HAP-1 (cell line): ENCODE results near the gene CASQ2.
"Not testable (repeated sequence)": the region's sequence is repeated elsewhere in the genome, so short reads cannot be mapped to it uniquely, and the experiment has no call there.

Experiments
- DNase-seq, 2 experiments: peaks; one replicate each; pipeline ENCODE4 v3.0.0-alpha.2; 2016 to 2020; ENCODE audit warnings: low spot score in 2 of 2
- H3K27me3 ChIP-seq: fragments of 250-450 bp; sonication (Bioruptor Pico); 2 replicates; pipeline ENCODE4 v1.5.1; 2020; ENCODE audit warnings: low read depth, mild to moderate bottlenecking, moderate library complexity
- H3K36me3 ChIP-seq: fragments of 250-450 bp; sonication (Bioruptor Pico); replicated peaks from 2 replicates; pipeline ENCODE4 v1.5.1; 2020; ENCODE audit warnings: mild to moderate bottlenecking
- H3K4me1 ChIP-seq: fragments of 250-450 bp; sonication (Bioruptor Pico); 2 replicates; pipeline ENCODE4 v1.5.1; 2020; ENCODE audit warnings: mild to moderate bottlenecking
- H3K4me3 ChIP-seq: fragments of 250-450 bp; sonication (Bioruptor Pico); 2 replicates; pipeline ENCODE4 v1.5.1; 2020; ENCODE audit warnings: mild to moderate bottlenecking, moderate library complexity
- H3K9me3 ChIP-seq: fragments of 250-450 bp; sonication (Bioruptor Pico); 2 replicates; pipeline ENCODE4 v1.5.1; 2020; ENCODE audit warnings: mild to moderate bottlenecking, moderate library complexity
- in situ Hi-C: fragments of 300-500 bp; cut with MboI; formaldehyde crosslinking; loops from 3 replicates; pipeline ENCODE4 v1.14.3; 2020; ENCODE audit warnings: low sequenced_read_pairs, inconsistent platforms, mixed read lengths

CASQ2 gene

DNA sequence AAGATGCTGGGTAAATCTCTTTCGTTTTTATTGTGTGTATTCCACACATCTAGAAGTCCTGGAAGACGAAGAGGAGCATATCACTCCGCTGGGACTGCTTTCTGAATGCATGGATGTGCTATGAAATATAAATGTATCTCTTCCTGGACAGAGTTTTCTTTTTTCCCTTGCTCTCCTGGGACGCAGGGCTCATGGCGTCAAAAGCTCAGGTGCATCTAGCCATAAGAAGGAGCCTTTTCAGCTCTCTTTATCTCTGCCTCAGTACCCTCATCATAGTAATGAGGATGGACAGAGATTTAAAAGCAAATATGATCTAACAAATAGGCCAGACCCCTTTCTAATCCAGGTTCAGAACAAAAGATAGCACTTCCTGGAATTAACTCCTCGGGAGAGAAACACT lies 27.5 kb upstream of the CASQ2 start:
- Histone ChIP-seq H3K4me1 (peaks cover 16% of the 10 kb centered on the region), H3K9me3 (no peaks in the 10 kb centered on the region)

DNA sequence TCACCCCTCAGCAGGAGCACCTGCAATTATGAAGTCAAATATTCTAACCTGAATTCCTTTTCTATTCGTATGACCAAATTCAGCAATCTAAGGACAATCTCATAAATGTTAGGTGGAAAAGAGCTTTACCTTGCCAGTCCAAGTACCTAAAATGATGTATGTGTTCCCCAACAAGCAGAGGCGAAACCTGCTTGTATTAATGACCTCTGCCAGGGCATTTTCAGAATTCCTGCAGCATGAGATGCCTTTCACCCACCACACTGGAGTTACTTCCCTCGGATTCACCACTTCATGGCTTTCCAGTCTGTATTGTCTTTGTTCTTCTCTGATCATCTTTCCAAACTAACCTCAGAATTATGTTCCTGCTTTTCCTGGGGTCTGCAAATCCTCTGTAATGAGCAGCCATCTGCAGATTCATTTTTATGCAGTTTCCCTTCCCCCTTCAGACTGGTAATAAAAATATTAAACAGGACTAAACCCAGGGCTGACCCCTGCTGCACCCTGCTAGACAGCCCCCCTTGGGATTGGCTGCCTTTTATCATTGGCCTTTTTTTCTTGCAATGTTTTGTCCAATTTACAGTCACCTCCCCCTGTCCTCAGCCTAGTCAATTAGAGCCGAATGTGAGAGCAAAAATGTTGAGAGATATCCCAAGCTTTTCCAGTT lies 26.6 kb upstream of the CASQ2 start:
- Histone ChIP-seq H3K9me3 (no peaks in the 10 kb centered on the region), H3K36me3 (no peaks in the 10 kb centered on the region), H3K4me3 (no peak overlapping the region), H3K27me3 (no peaks in the 10 kb centered on the region), H3K4me1 (peaks cover 16% of the 10 kb centered on the region)
- in situ Hi-C loops = no loop called here
- DNase-seq = no peak

More for the DNA sequence above, 27.5 kb upstream of the CASQ2 start:
- Histone ChIP-seq H3K4me3 (no peak overlapping the region), H3K27me3 (no peaks in the 10 kb centered on the region), H3K36me3 (no peaks in the 10 kb centered on the region)
- DNase-seq = no peak
- in situ Hi-C loops = no loop called here

DNA sequence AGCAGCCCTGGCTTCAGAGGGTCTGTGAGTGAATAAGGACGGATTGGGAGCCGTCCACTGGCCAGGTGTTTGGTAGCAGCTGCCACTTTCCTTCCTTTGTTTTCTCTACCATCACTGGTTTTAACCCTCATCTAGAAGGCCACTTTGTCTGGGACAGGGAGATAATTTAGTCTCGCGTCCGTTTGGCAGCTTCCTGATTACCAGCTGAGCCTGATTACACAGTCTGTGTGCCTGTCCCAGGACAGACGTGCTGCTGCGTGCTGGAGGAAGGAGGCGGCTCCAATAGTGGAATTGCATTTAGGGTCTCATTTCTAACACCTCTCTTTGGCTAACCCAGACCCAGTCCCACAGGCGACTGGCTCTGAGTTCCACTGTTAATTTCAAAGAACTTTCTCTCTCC lies 24.6 kb upstream of the CASQ2 start:
- peaks cover 14% of the 10 kb centered on the region for H3K4me1 ChIP-seq
- no peak for DNase-seq
- H3K36me3 ChIP-seq = no peaks in the 10 kb centered on the region
- in situ Hi-C loops = no loop called here
- H3K9me3 ChIP-seq = no peaks in the 10 kb centered on the region
- H3K4me3 ChIP-seq = no peak overlapping the region
- H3K27me3 ChIP-seq = no peaks in the 10 kb centered on the region

DNA sequence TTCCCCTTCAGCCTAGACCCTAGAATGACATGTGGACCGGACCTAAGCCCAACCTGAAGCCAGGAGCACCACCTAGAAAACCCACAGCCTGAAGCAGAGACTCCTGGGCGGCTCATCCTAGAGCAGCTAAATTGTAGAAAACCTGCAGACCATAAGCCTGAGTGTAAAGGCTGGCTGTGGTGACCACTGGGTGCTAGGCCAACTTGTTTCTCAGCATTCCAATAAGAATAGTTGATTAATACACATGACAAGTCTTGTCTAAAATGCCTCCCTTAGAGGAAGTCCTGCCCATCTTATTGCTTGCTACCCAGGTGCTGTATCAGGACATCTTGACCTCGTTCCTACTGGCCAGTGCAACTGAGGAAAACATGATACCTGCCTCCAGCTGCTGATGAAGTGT lies 23.3 kb upstream of the CASQ2 start:
- Histone ChIP-seq H3K27me3 (no peaks in the 10 kb centered on the region), H3K4me1 (peaks cover 6% of the 10 kb centered on the region), H3K4me3 (no peak overlapping the region), H3K9me3 (no peaks in the 10 kb centered on the region), H3K36me3 (no peaks in the 10 kb centered on the region)
- no peak for DNase-seq
- in situ Hi-C loops = no loop called here

DNA sequence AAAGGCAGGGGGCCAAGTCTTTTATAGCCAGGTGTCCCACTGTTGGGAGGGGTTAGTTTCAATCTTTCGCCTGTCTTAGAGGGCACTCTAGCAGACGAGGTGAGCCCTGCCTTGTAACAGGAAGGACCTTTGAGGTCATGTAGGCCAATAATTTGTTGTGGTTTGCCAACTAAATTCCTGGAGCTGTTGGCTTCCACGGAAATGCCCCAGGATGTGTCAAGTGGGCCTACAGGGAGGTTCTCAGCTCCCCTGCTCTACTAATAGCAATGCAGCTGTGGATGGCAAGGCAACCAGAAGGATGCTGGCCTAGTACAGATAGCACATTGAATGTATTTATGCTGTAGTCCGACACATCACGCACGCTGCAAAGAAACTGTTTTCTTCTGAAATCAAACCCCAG lies 22.3 kb upstream of the CASQ2 start:
- DNase-seq = no peak
- no peak overlapping the region for H3K4me3 ChIP-seq
- H3K36me3 ChIP-seq = no peaks in the 10 kb centered on the region
- H3K9me3 ChIP-seq = no peaks in the 10 kb centered on the region
- no peaks in the 10 kb centered on the region for H3K27me3 ChIP-seq
- in situ Hi-C loops = no loop called here
- no peaks in the 10 kb centered on the region; the same call in 1 of the 2 replicates for H3K4me1 ChIP-seq

DNA sequence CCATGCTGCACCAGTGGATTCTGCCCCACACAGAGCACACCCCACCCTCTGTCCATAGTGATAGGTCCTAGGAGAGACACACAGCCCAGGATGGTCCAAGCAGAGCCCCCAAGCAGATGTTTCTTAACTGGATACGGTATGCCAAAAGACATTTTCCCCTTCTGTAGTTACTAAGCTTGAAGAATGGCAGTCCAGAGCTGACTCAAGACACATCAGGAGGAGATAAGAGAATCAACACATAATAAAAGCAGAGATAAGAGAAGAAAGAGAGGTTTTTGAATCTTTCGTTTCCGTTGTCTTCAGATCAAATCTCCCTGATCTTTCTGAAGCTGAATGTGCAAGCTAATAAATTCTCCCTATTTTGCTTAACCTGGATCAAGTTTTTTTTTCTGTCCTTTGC lies 21.8 kb upstream of the CASQ2 start:
- no peaks in the 10 kb centered on the region for H3K36me3 ChIP-seq
- no peaks in the 10 kb centered on the region for H3K27me3 ChIP-seq
- H3K4me3 ChIP-seq = no peak overlapping the region
- no peaks in the 10 kb centered on the region for H3K9me3 ChIP-seq
- no peak for DNase-seq
- in situ Hi-C loops = no loop called here
- H3K4me1 ChIP-seq = no peaks in the 10 kb centered on the region

DNA sequence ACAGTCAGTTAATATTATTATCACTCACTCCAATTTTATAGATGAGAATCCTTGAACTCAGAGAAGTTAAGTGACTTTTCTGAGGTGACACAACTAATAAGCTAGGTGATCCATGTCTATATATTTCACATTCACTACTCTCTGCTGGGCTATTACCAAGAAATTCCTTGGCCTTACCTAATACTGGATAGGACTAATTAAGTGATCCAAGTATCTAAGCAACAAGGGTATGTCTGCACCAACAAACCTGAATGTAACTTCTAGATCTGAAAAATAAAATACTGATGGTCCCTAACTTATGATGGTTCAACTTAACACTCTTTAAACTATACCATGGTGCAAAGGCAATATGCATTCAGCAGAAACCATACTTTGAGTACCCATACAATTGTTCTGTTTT lies 14.8 kb upstream of the CASQ2 start:
- Histone ChIP-seq H3K27me3 (no peaks in the 10 kb centered on the region), H3K36me3 (no peaks in the 10 kb centered on the region), H3K9me3 (no peaks in the 10 kb centered on the region), H3K4me3 (no peak overlapping the region), H3K4me1 (no peaks in the 10 kb centered on the region)
- no peak for DNase-seq
- in situ Hi-C loops = no loop called here

DNA sequence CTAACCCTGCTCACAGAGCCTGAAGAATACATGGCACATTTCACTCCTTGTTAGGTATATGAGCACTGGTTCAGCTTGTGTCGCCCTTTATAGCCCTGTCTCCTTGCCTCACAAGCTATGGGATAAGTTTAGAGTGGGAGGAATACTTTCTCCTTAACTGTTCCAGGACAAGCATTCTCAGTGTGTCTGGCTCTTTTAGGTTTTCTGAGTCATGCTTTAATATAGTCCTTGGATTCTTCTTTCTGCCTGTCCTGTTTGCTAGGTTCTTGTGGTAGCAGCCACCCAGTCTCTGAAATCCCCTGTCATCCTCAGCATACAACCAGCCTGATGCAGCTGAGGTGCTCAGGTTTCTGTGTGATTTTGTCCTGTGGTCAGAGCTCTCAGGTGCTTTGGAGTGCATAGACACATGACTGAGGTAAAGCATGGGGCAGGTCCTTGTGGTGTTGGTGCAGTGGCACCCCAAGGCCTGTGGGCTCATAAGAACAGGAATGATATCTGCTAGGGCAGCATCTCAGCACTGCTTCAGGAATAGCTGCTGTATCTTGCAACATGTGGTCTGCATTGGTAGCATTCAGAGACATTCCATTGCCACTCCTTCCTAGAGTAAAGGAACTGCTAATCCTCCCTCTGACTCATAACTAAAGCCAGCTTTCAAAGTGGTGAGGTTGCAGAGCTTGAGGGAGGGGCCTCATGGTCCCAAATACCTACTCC lies 14.2 kb upstream of the CASQ2 start:
- in situ Hi-C loops = no loop called here
- DNase-seq = peak; percentile 26 to 45
- H3K4me3 ChIP-seq = no peak overlapping the region
- H3K36me3 ChIP-seq = no peaks in the 10 kb centered on the region
- H3K4me1 ChIP-seq = no peaks in the 10 kb centered on the region
- no peaks in the 10 kb centered on the region for H3K9me3 ChIP-seq
- no peaks in the 10 kb centered on the region for H3K27me3 ChIP-seq

DNA sequence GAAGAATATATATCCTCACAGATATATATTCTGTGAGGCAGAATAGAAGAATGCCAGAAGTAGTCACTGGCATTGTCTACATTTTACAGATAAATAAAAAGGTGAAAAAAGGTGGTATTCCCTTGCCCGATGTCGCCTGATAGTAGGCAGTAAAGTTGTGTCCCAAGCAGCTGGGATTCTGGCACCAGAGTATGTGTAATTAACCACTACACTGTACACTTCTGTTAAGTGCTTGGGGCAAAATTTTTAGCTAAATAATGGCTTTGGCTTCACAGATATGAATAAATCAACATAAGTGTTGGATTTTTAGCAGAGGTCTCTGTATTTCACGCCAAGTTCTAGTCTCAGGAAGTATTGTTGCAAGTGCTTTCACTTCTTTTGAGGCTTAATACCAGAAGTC lies 13.3 kb upstream of the CASQ2 start:
- Histone ChIP-seq H3K36me3 (no peaks in the 10 kb centered on the region), H3K4me1 (no peaks in the 10 kb centered on the region), H3K9me3 (no peaks in the 10 kb centered on the region), H3K4me3 (no peak overlapping the region), H3K27me3 (no peaks in the 10 kb centered on the region)
- in situ Hi-C loops = no loop called here
- DNase-seq = no peak

DNA sequence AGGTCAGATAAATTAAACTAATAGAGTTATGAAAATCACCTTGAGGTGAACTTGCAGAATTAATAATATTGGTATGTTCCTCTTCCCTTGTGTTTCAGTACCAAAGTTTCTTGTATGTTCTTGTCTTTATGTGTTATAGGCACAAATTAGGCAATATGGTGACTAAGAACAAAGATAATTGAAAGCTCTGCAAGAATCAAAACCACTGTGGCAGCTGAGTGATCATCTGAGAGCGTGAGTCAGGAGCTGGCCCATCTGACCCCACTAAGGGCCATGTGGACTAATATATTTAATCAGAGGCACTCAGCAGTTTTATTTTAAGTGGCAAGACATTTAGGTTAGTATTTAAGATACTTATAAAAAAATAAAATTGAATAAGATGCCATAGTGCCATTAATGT lies 12.8 kb upstream of the CASQ2 start:
- no peaks in the 10 kb centered on the region for H3K36me3 ChIP-seq
- H3K9me3 ChIP-seq = no peaks in the 10 kb centered on the region
- H3K4me1 ChIP-seq = no peaks in the 10 kb centered on the region
- in situ Hi-C loops = no loop called here
- no peak for DNase-seq
- H3K4me3 ChIP-seq = no peak overlapping the region
- H3K27me3 ChIP-seq = no peaks in the 10 kb centered on the region

DNA sequence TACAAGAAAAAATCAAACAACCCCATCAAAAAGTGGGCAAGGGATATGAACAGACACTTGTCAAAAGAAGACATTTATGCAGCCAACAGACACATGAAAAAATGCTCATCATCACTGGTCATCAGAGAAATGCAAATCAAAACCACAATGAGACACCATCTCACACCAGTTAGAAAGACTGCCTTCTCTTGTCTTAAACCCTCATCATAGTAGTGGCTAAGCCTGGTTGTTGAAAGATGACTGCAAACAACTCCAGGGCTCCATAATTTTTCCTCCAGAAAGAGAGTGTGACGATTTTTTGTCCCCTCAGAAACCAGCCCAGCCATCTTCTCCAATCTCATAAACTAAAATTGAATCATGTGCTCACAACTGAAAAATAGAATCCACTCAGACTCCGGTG lies 12.1 kb upstream of the CASQ2 start:
- H3K36me3 ChIP-seq, H3K27me3 ChIP-seq, H3K9me3 ChIP-seq, H3K4me3 ChIP-seq, in situ Hi-C loops, DNase-seq, H3K4me1 ChIP-seq: not testable (repeated sequence)

DNA sequence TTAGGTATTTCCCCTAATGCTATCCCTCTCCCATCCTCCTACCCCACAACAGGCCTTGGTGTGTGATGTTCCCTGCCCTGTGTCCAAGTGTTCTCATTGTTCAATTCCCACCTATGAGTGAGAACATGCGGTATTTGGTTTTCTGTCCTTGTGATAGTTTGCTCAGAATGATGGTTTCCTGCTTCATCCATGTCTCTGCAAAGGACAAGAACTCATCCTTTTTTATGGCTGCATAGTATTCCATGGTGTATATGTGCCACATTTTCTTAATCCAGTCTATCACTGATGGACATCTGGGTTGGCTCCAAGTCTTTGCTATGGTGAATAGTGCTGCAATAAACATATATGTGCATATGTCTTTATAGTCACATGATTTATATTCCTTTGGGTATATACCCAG lies 10.6 kb upstream of the CASQ2 start:
- H3K36me3 ChIP-seq, H3K27me3 ChIP-seq, H3K9me3 ChIP-seq, DNase-seq, in situ Hi-C loops, H3K4me1 ChIP-seq, H3K4me3 ChIP-seq: not testable (repeated sequence)

DNA sequence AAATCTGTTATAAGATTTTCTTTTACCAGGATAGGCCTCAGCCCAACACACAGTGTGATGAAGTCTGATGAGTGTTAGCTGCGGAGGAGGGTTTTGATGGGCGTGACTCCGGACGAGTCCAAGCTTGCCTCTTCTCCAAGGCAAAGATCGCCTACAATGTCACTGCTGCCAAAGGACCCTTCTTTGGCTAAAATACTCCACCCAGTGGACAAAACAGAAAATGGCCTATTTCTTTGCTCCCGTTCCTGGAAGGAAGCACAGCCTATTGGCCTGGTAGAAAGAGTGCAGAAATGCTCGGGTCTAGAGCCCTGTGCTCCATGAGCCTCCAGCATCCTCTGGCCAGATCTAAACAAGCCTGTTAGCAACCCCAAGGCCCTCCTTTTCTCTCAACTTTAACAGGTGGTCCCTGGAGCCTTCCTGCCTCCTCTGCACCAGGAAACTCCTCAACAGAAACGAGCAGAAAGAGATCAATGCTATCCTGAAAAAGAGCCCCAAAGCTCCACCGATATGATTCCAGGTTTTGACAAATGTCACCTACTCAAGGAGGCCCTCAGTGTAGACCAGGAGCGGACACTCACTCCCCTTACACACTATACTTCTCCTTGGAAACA lies 3.4 kb upstream of the CASQ2 start:
- Histone ChIP-seq H3K27me3 (no peaks in the 10 kb centered on the region), H3K36me3 (no peaks in the 10 kb centered on the region), H3K4me1 (peaks cover 4% of the 10 kb centered on the region), H3K4me3 (no peak overlapping the region), H3K9me3 (no peaks in the 10 kb centered on the region)
- in situ Hi-C loops = loop anchor here (5.0 to 25.0 kb wide), 2 partner anchors 165 to 635 kb away; no protein-coding TSS in a partner anchor
- DNase-seq = peak; percentile 83 to 90

DNA sequence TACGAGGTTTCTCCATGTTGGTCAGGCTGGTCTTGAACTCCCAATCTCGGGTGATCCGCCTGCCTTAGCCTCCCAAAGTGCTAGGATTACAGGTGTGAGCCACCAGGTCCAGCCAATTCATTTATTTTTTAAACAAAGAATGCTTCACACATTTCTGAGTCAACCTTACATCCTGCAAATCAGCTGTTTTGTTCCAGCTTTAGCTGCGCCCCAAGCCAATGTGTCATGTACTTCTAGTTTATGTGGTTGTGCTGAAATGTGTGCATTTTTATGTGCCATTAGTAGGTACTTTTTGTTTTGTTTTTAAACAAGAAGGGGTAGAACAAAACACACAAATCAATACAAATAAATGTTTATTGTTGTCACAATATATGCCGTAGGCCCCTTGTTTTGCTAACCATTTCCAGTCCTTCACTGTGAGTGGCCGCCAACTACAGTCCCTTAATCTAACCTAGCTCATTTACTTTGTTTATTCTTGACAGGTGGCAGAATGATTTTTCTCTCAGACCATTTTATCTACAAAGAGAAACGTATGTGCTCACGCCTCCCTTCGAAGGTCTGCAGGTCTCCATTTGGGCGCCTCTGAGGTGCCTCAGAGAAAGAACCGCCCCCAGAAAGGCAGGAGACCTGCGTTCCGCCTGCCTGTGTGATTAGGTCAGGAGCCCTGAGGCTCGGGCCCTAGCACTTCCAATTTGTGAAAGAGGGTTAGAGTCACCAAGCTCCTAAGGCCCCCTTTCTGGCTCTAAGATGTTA lies 2.8 kb upstream of the CASQ2 start:
- Histone ChIP-seq H3K4me3 (no peak overlapping the region), H3K27me3 (no peaks in the 10 kb centered on the region), H3K4me1 (peaks cover 4% of the 10 kb centered on the region), H3K9me3 (no peaks in the 10 kb centered on the region), H3K36me3 (no peaks in the 10 kb centered on the region)
- DNase-seq = no peak
- in situ Hi-C loops = loop anchor here (5.0 to 25.0 kb wide), 2 partner anchors 164 to 634 kb away; no protein-coding TSS in a partner anchor
